ENCODE results near the gene THAP2.
"Not testable (repeated sequence)": the region's sequence is repeated elsewhere in the genome, so short reads cannot be mapped to it uniquely, and the experiment has no call there.

- TF ChIP-seq, protein P1, sequence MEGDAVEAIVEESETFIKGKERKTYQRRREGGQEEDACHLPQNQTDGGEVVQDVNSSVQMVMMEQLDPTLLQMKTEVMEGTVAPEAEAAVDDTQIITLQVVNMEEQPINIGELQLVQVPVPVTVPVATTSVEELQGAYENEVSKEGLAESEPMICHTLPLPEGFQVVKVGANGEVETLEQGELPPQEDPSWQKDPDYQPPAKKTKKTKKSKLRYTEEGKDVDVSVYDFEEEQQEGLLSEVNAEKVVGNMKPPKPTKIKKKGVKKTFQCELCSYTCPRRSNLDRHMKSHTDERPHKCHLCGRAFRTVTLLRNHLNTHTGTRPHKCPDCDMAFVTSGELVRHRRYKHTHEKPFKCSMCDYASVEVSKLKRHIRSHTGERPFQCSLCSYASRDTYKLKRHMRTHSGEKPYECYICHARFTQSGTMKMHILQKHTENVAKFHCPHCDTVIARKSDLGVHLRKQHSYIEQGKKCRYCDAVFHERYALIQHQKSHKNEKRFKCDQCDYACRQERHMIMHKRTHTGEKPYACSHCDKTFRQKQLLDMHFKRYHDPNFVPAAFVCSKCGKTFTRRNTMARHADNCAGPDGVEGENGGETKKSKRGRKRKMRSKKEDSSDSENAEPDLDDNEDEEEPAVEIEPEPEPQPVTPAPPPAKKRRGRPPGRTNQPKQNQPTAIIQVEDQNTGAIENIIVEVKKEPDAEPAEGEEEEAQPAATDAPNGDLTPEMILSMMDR (IDR thresholded peaks at IDR 0.05) = not testable (repeated sequence)
- TF ChIP-seq POLR2AphosphoS5, POLR2A (IDR thresholded peaks at IDR 0.05): not testable (repeated sequence)
Observed at GRCh38 chr12:71687172-71687571, 23.1 kb downstream of the THAP2 start.
